Measurements from ENCODE around the gene RPS6KB2. TPM values are rescaled to one million over a fixed set of nuclear protein-coding genes. Genes with fewer than 3 reads are reported as not detected.

RPS6KB2 gene
- total and polyA plus RNA-seq, 2 donors (not counting 3 experiments of a cell fraction or from before 2014, with no cell fraction given): 53.8 to 60.0 TPM

- Histone ChIP-seq H2AFZ (ENCODE audit: low read depth, low read length) (no peak overlapping the region), H3K9me3 (replicated peaks; ENCODE audit: control insufficient read depth, insufficient read depth, low read length) (no peaks in the 10 kb centered on the region), H3K9ac (replicated peaks; ENCODE audit: extremely low read depth, insufficient read depth, low read length) (no peak overlapping the region), H3K9me1 (replicated peaks; ENCODE audit: control insufficient read depth, extremely low read depth, insufficient read depth, low read length) (no peaks in the 10 kb centered on the region), H3K4me2 (ENCODE audit: insufficient read depth, low read length) (no peak overlapping the region), H3K79me2 (ENCODE audit: control insufficient read depth, insufficient read depth, low read length) (peaks cover 7% of the 10 kb centered on the region), H3K27me3 (ENCODE audit: control insufficient read depth in 2 of 2, insufficient read depth in 2 of 2, low read length in 2 of 2) (no peaks in the 10 kb centered on the region), H3K27ac (ENCODE audit: insufficient read depth, low read depth, low read length) (no peak overlapping the region), H3K4me1 (ENCODE audit: control insufficient read depth, extremely low read depth, insufficient read depth, low read length) (no peaks in the 10 kb centered on the region), H3K4me3 (replicated peaks in 1 of 3; ENCODE audit: insufficient read depth in 1 of 3, low read depth in 1 of 3, low read length in 3 of 3) (no peak overlapping the region), H4K20me1 (replicated peaks; ENCODE audit: control insufficient read depth, extremely low read depth, insufficient read depth, low read length) (no peaks in the 10 kb centered on the region), H3K36me3 (ENCODE audit: control insufficient read depth in 2 of 2, extremely low read depth in 1 of 2, insufficient read depth in 2 of 2, low read length in 2 of 2) (peaks cover 0 to 35% of the 10 kb centered on the region in 2 experiments)
- TF ChIP-seq EZH2 (IDR thresholded peaks at IDR 0.05; ENCODE audit: borderline replicate concordance, low read depth, low read length, severe bottlenecking): no peak
- TF ChIP-seq GATA2 (IDR thresholded peaks at IDR 0.05; ENCODE audit: insufficient read depth, insufficient read length, low read depth, low read length): no peak
- TF ChIP-seq FOS (IDR thresholded peaks at IDR 0.05; ENCODE audit: borderline replicate concordance, insufficient read depth, low read length): no peak
- no peak for TF ChIP-seq POLR2A (IDR thresholded peaks at IDR 0.05; ENCODE audit: low read depth, low read length)
- no peak for TF ChIP-seq JUN (IDR thresholded peaks at IDR 0.05; ENCODE audit: borderline replicate concordance, insufficient read depth, insufficient read length, low read depth)
- no peak for TF ChIP-seq POLR2AphosphoS5 (IDR thresholded peaks at IDR 0.05; ENCODE audit: insufficient read depth, low read depth, low read length)
- TF ChIP-seq MYC (IDR thresholded peaks at IDR 0.05; ENCODE audit: low read depth, low read length): no peak
- no peak for TF ChIP-seq MAX (IDR thresholded peaks at IDR 0.05; ENCODE audit: insufficient read depth, insufficient read length)
- TF ChIP-seq, protein P1, sequence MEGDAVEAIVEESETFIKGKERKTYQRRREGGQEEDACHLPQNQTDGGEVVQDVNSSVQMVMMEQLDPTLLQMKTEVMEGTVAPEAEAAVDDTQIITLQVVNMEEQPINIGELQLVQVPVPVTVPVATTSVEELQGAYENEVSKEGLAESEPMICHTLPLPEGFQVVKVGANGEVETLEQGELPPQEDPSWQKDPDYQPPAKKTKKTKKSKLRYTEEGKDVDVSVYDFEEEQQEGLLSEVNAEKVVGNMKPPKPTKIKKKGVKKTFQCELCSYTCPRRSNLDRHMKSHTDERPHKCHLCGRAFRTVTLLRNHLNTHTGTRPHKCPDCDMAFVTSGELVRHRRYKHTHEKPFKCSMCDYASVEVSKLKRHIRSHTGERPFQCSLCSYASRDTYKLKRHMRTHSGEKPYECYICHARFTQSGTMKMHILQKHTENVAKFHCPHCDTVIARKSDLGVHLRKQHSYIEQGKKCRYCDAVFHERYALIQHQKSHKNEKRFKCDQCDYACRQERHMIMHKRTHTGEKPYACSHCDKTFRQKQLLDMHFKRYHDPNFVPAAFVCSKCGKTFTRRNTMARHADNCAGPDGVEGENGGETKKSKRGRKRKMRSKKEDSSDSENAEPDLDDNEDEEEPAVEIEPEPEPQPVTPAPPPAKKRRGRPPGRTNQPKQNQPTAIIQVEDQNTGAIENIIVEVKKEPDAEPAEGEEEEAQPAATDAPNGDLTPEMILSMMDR (IDR thresholded peaks at IDR 0.05; ENCODE audit: extremely low read depth in 1 of 2, insufficient read depth in 1 of 2, low read depth in 1 of 2, low read length in 2 of 2): no peak
- FAIRE-seq (no peak), DNase-seq (ENCODE audit: low read depth, low spot score) (no peak)
- BruUV-seq (replicated peaks): no TSS peak
- dilution Hi-C loops (cut with MboI; ENCODE audit: extremely low pct_ligation_motif_present, low sequenced_read_pairs) (no loop called here), intact Hi-C loops (cut with micrococcal nuclease) (no loop called here)
- POLR2A ChIA-PET: no interaction called here
- CTCF ChIA-PET: no interaction called here
Measured at GRCh38 chr11:67433536-67434394, 5.5 kb downstream of the RPS6KB2 start.

Data from endothelial cell of umbilical vein (primary cell).